Activated CD4-positive, alpha-beta T cell treated with anti-CD3 and anti-CD28 coated beads for 48 hours (primary cell): ENCODE data around the gene PDE4B.
A peak's percentile ranks its signal among the peaks of the same experiment; 100 is the strongest.

Experiments
- DNase-seq: peaks from one replicate; pipeline ENCODE4 v3.0.0-alpha.2; 2020

PDE4B gene

GRCh38 chr1:66372522-66373101 lies 579.9 kb downstream of the PDE4B start:
- peak; percentile 24 for DNase-seq

GRCh38 chr1:66373157-66373591 lies 580.5 kb downstream of the PDE4B start:
- no peak for DNase-seq

GRCh38 chr1:66374148-66374547 lies 581.5 kb downstream of the PDE4B start:
- DNase-seq, result no peak

- peak; percentile 57 for DNase-seq
These were observed 581.9 kb downstream of the PDE4B start for GRCh38 chr1:66374561-66375111.

GRCh38 chr1:66375125-66375524 lies 582.4 kb downstream of the PDE4B start:
- no peak for DNase-seq

- peak; percentile 58 for DNase-seq
These were observed 587.9 kb downstream of the PDE4B start for GRCh38 chr1:66380452-66381212.

GRCh38 chr1:66381621-66382275 lies 589.1 kb downstream of the PDE4B start:
- no peak for DNase-seq

- no peak for DNase-seq
These were observed 590.5 kb downstream of the PDE4B start for GRCh38 chr1:66383168-66383567.

GRCh38 chr1:66383611-66384010 lies 590.9 kb downstream of the PDE4B start:
- no peak for DNase-seq

- no peak for DNase-seq
These were observed 591.7 kb downstream of the PDE4B start for GRCh38 chr1:66384258-66384921.

GRCh38 chr1:66386712-66387111 lies 594.0 kb downstream of the PDE4B start:
- DNase-seq, result no peak

GRCh38 chr1:66388913-66389312 lies 596.2 kb downstream of the PDE4B start:
- no peak for DNase-seq

GRCh38 chr1:66393586-66394287 lies 601.0 kb downstream of the PDE4B start:
- DNase-seq, result no peak

- no peak for DNase-seq
These were observed 601.9 kb downstream of the PDE4B start for GRCh38 chr1:66394603-66395002.

GRCh38 chr1:66395202-66396061 lies 602.7 kb downstream of the PDE4B start:
- DNase-seq, result no peak

- DNase-seq, result peak; percentile 23
These were observed 603.7 kb downstream of the PDE4B start for GRCh38 chr1:66396212-66396890.

- no peak for DNase-seq
These were observed 604.5 kb downstream of the PDE4B start for GRCh38 chr1:66397192-66397591.

- DNase-seq, result no peak
These were observed 607.3 kb downstream of the PDE4B start for GRCh38 chr1:66399888-66400529.

- no peak for DNase-seq
These were observed 608.0 kb downstream of the PDE4B start for GRCh38 chr1:66400660-66401059.

- no peak for DNase-seq
These were observed 608.5 kb downstream of the PDE4B start for GRCh38 chr1:66401244-66401643.
